ENCODE results near the gene MBOAT2. TPM values are rescaled to one million over a fixed set of nuclear protein-coding genes. Genes with fewer than 3 reads are reported as not detected.
"Not testable (repeated sequence)": the region's sequence is repeated elsewhere in the genome, so short reads cannot be mapped to it uniquely, and the experiment has no call there.

MBOAT2 gene
- total and polyA plus RNA-seq, 4 donors = 75.1 to 116 (median 85.5) TPM

- no CpG with 5 or more reads among the region's 1 CpG for WGBS (ENCODE audit: insufficient coverage)
- Histone ChIP-seq H3K27me3 (ENCODE audit: control insufficient read depth, insufficient read depth, low read length) (no peaks in the 10 kb centered on the region), H3K4me1 (ENCODE audit: control insufficient read depth, insufficient read depth, low read length) (no peaks in the 10 kb centered on the region), H3K4me3 (ENCODE audit: low read depth, low read length) (no peak overlapping the region), H3K36me3 (ENCODE audit: control insufficient read depth, insufficient read depth, low read length) (peaks cover 10% of the 10 kb centered on the region), H3K9me3 (ENCODE audit: control insufficient read depth, insufficient read depth, low read length) (peaks cover 10% of the 10 kb centered on the region), H3K27ac (ENCODE audit: low read depth, low read length) (no peak overlapping the region)
- no peak for DNase-seq (ENCODE audit: low read depth in 4 of 6, low spot score in 6 of 6)
Measured at GRCh38 chr2:8953525-8953924, 50.0 kb downstream of the MBOAT2 start.

- Histone ChIP-seq H3K4me3 (ENCODE audit: low read depth, low read length) (no peak overlapping the region), H3K9me3 (ENCODE audit: control insufficient read depth, insufficient read depth, low read length) (no peaks in the 10 kb centered on the region), H3K36me3 (ENCODE audit: control insufficient read depth, insufficient read depth, low read length) (peaks cover 19% of the 10 kb centered on the region), H3K27ac (ENCODE audit: low read depth, low read length) (no peak overlapping the region), H3K4me1 (ENCODE audit: control insufficient read depth, insufficient read depth, low read length) (no peaks in the 10 kb centered on the region), H3K27me3 (ENCODE audit: control insufficient read depth, insufficient read depth, low read length) (no peaks in the 10 kb centered on the region)
- DNase-seq (ENCODE audit: low read depth in 4 of 6, low spot score in 6 of 6) = no peak
- 67% methylated on average over 7 of the region's 8 CpGs for WGBS (ENCODE audit: insufficient coverage)
Measured at GRCh38 chr2:8939486-8940114, 63.9 kb downstream of the MBOAT2 start.

DNA sequence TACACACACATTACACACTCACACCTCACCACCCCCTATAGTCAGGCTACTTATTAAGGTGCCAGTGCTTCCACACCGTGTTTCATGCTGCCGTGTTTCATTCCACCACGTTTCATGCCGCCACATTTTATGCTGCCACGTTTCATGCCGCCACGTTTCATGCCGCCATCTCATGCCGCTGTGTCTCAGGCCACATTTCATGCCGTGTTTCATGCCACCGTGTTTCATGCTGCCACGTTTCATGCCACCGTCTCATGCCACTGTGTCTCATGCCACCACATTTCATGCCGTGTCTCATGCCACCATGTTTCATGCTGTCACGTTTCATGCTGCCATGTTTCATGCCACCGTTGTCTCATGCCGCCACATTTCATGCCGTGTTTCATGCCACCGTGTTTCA is 65.1 kb downstream of the MBOAT2 start:
- WGBS (ENCODE audit: insufficient coverage) = 97% methylated on average over 19 of the region's 19 CpGs
- H3K9me3 ChIP-seq (ENCODE audit: control insufficient read depth, insufficient read depth, low read length) = no peaks in the 10 kb centered on the region
- no peak for DNase-seq (ENCODE audit: low read depth in 4 of 6, low spot score in 6 of 6)
- H3K27ac ChIP-seq (ENCODE audit: low read depth, low read length) = no peak overlapping the region
- H3K27me3 ChIP-seq (ENCODE audit: control insufficient read depth, insufficient read depth, low read length) = no peaks in the 10 kb centered on the region
- H3K36me3 ChIP-seq (ENCODE audit: control insufficient read depth, insufficient read depth, low read length) = peaks cover 21% of the 10 kb centered on the region
- H3K4me3 ChIP-seq (ENCODE audit: low read depth, low read length) = no peak overlapping the region
- no peaks in the 10 kb centered on the region for H3K4me1 ChIP-seq (ENCODE audit: control insufficient read depth, insufficient read depth, low read length)

DNA sequence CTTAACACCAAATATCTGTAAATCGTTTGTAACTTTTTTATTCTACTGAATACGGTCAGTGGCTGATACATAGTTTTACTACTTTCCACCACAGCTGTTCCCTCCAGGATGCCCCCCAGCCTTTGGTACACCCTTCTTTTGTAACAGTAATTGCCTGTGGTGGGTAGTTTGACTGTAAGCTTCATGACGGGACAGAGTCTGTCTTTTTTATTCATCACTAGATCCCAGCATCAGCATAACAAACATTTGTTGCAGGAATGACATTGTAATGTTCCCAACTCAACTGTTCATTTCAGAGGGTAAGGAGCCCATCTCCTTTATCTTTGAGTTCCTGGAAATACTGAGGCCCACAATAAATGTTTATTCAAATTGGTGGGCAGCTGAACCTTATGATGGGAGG is 67.5 kb downstream of the MBOAT2 start:
- no peaks in the 10 kb centered on the region for H3K4me1 ChIP-seq (ENCODE audit: control insufficient read depth, insufficient read depth, low read length)
- WGBS (ENCODE audit: insufficient coverage) = no CpG with 5 or more reads among the region's 3 CpGs
- H3K27me3 ChIP-seq (ENCODE audit: control insufficient read depth, insufficient read depth, low read length) = no peaks in the 10 kb centered on the region
- DNase-seq (ENCODE audit: low read depth in 4 of 6, low spot score in 6 of 6) = no peak
- no peaks in the 10 kb centered on the region for H3K9me3 ChIP-seq (ENCODE audit: control insufficient read depth, insufficient read depth, low read length)
- peaks cover 22% of the 10 kb centered on the region for H3K36me3 ChIP-seq (ENCODE audit: control insufficient read depth, insufficient read depth, low read length)
- no peak overlapping the region for H3K27ac ChIP-seq (ENCODE audit: low read depth, low read length)
- no peak overlapping the region for H3K4me3 ChIP-seq (ENCODE audit: low read depth, low read length)

DNA sequence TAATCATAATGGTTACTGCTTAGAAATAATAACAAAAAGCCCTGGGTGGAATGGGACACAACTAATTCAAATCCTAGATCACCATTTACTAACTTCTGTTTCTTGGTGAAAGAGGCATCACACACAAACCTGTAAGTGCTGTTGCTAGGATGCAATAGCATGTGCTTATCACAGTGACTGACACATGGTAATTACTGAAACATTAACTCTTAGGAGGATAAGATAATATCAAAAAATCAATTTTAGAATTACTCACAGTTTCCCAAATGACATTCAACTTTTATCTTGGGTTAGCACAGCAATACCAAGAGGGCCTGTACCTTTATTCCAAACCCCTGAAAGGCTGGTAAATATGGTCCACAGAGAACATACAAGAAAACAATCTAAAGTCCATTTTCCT is 69.1 kb downstream of the MBOAT2 start:
- peaks cover 20% of the 10 kb centered on the region for H3K36me3 ChIP-seq (ENCODE audit: control insufficient read depth, insufficient read depth, low read length)
- H3K4me1 ChIP-seq (ENCODE audit: control insufficient read depth, insufficient read depth, low read length) = no peaks in the 10 kb centered on the region
- no peaks in the 10 kb centered on the region for H3K9me3 ChIP-seq (ENCODE audit: control insufficient read depth, insufficient read depth, low read length)
- H3K4me3 ChIP-seq (ENCODE audit: low read depth, low read length) = no peak overlapping the region
- no peak for DNase-seq (ENCODE audit: low read depth in 4 of 6, low spot score in 6 of 6)
- no peaks in the 10 kb centered on the region for H3K27me3 ChIP-seq (ENCODE audit: control insufficient read depth, insufficient read depth, low read length)
- no peak overlapping the region for H3K27ac ChIP-seq (ENCODE audit: low read depth, low read length)

GRCh38 chr2:8932702-8933101 is 70.8 kb downstream of the MBOAT2 start:
- no peak overlapping the region for H3K27ac ChIP-seq (ENCODE audit: low read depth, low read length)
- no peaks in the 10 kb centered on the region for H3K9me3 ChIP-seq (ENCODE audit: control insufficient read depth, insufficient read depth, low read length)
- 100% methylated on average over 1 of the region's 2 CpGs for WGBS (ENCODE audit: insufficient coverage)
- peaks cover 5% of the 10 kb centered on the region for H3K4me1 ChIP-seq (ENCODE audit: control insufficient read depth, insufficient read depth, low read length)
- H3K36me3 ChIP-seq (ENCODE audit: control insufficient read depth, insufficient read depth, low read length) = peaks cover 10% of the 10 kb centered on the region
- no peak overlapping the region for H3K4me3 ChIP-seq (ENCODE audit: low read depth, low read length)
- no peak for DNase-seq (ENCODE audit: low read depth in 4 of 6, low spot score in 6 of 6)
- H3K27me3 ChIP-seq (ENCODE audit: control insufficient read depth, insufficient read depth, low read length) = no peaks in the 10 kb centered on the region

DNA sequence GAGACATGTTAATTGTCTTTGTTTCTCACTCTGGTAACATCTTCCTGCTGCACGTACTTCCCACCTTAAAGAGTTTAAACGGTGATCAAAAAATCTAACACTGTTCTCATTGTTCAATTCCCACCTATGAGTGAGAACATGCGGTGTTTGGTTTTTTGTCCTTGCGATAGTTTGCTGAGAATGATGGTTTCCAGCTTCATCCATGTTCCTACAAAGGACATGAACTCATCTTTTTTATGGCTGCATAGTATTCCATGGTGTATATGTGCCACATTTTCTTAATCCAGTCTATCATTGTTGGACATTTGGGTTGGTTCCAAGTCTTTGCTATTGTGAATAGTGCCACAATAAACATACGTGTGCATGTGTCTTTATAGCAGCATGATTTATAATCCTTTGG is 73.3 kb downstream of the MBOAT2 start:
- H3K9me3 ChIP-seq (ENCODE audit: control insufficient read depth, insufficient read depth, low read length); H3K36me3 ChIP-seq (ENCODE audit: control insufficient read depth, insufficient read depth, low read length); H3K4me3 ChIP-seq (ENCODE audit: low read depth, low read length); H3K27ac ChIP-seq (ENCODE audit: low read depth, low read length); DNase-seq (ENCODE audit: low read depth in 4 of 6, low spot score in 6 of 6); H3K27me3 ChIP-seq (ENCODE audit: control insufficient read depth, insufficient read depth, low read length): not testable (repeated sequence)
- peaks cover 22% of the 10 kb centered on the region for H3K4me1 ChIP-seq (ENCODE audit: control insufficient read depth, insufficient read depth, low read length)
- whole genome bisulfite sequencing (ENCODE audit: insufficient coverage) = 100% methylated on average over 1 of the region's 5 CpGs

DNA sequence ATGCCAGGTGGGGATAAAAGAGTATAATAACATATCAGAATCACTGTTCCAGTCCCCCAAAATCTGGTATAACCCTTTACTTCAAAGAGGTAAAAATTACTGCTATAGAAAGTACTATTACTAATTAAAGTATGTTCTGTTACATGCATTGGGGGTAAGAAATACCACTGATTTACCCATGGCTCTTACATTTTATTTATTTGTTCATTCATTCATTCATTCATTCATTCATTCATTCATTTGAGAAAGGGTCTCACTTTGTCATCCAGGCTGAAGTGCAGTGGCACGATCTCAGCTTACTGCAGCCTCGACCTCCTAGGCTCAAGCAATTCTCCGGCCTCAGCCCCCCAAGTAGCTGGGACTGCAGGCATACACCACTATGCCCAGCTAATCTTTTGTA is 74.4 kb downstream of the MBOAT2 start:
- Histone ChIP-seq H3K36me3 (ENCODE audit: control insufficient read depth, insufficient read depth, low read length) (peaks cover 2% of the 10 kb centered on the region), H3K4me3 (ENCODE audit: low read depth, low read length) (no peak overlapping the region), H3K4me1 (ENCODE audit: control insufficient read depth, insufficient read depth, low read length) (peaks cover 22% of the 10 kb centered on the region), H3K27ac (ENCODE audit: low read depth, low read length) (no peak overlapping the region), H3K9me3 (ENCODE audit: control insufficient read depth, insufficient read depth, low read length) (no peaks in the 10 kb centered on the region), H3K27me3 (ENCODE audit: control insufficient read depth, insufficient read depth, low read length) (no peaks in the 10 kb centered on the region)
- 97% methylated on average over 3 of the region's 3 CpGs for WGBS (ENCODE audit: insufficient coverage)
- DNase-seq (ENCODE audit: low read depth in 4 of 6, low spot score in 6 of 6) = no peak

DNA sequence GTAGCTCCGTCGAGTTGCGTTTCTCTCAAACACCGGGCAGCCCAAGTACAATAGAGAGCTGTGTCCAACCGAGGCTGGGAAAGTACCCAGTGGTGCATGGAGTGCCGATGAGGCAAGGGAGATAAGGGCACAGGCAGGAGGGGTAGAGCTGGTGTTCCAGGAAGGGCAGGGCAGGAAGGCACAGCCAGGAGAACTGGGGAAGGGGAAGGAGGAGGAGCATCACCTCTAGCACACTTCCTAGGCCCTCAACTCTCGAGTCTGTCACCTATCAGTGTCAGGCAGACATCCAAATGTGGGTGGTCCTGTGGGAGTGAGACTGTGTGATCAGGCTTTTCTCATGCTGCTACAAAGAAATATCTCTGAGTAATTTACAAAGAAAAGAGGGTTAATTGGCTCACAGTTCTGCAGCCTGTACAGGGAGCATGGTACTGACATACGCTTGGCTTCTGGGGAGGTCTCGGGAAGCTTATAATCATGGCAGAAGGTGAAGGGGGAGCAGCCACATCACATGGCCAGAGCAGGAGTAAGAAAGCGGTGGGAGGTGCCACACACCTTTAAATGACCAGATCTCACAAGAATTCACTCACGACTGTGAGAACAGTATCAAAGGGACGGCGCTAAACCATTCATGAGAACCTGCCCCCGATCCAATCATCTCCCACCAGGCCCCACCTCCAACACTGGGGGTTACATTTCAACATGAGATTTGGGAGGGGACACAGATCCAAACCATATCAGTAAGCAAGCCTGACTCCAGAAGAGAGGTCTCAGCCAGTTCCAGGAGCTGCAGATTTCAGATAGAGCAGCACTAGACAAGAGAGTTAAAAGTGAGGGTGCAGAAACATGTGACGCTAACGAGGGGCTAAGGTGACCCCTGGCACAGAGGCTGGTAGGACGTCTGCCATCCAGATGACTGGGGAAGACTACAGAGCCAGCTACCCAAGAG is 75.7 kb downstream of the MBOAT2 start:
- Histone ChIP-seq H3K4me1 (ENCODE audit: control insufficient read depth, insufficient read depth, low read length) (peaks cover 22% of the 10 kb centered on the region), H3K4me3 (ENCODE audit: low read depth, low read length) (no peak overlapping the region), H3K9me3 (ENCODE audit: control insufficient read depth, insufficient read depth, low read length) (no peaks in the 10 kb centered on the region), H3K36me3 (ENCODE audit: control insufficient read depth, insufficient read depth, low read length) (no peaks in the 10 kb centered on the region), H3K27me3 (ENCODE audit: control insufficient read depth, insufficient read depth, low read length) (no peaks in the 10 kb centered on the region), H3K27ac (ENCODE audit: low read depth, low read length) (peak overlapping the region; percentile 29)
- DNase-seq (ENCODE audit: low read depth in 4 of 6, low spot score in 6 of 6) = peak in 1 of 6 donors; percentile 14
- 73% methylated on average over 10 of the region's 17 CpGs for WGBS (ENCODE audit: insufficient coverage)

DNA sequence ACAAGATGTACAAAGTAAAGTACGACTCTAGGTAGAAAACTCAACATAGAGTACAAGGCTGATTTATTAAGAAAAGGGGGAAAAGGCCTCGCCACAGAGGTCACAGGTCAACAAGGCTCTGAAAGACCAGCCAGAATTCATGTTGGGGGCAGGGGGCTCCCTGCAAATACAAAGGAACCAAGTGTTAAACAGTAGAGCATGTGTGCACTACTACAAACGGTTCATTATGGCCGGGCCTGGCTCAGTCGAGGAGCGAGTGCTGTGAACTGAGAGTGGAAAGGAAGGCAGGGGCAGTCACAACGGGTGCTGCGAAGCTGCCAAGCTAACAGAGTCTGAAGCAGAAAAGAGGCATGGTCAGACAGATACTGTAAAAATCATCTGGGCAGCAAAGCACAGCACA is 77.1 kb downstream of the MBOAT2 start:
- H3K4me3 ChIP-seq (ENCODE audit: low read depth, low read length) = no peak overlapping the region
- 38% methylated on average over 7 of the region's 8 CpGs for WGBS (ENCODE audit: insufficient coverage)
- peaks cover 22% of the 10 kb centered on the region for H3K4me1 ChIP-seq (ENCODE audit: control insufficient read depth, insufficient read depth, low read length)

More for the DNA sequence above, 77.1 kb downstream of the MBOAT2 start:
- Histone ChIP-seq H3K9me3 (ENCODE audit: control insufficient read depth, insufficient read depth, low read length) (no peaks in the 10 kb centered on the region), H3K27me3 (ENCODE audit: control insufficient read depth, insufficient read depth, low read length) (no peaks in the 10 kb centered on the region), H3K36me3 (ENCODE audit: control insufficient read depth, insufficient read depth, low read length) (no peaks in the 10 kb centered on the region), H3K27ac (ENCODE audit: low read depth, low read length) (peak overlapping the region; percentile 70)
- DNase-seq (ENCODE audit: low read depth in 4 of 6, low spot score in 6 of 6) = peak; percentile 8 to 80 (median 47)

Measured in spinal cord (tissue), 10 donors.